Aorta (tissue), 5 donors: Measurements from ENCODE around the gene TUBB3. TPM values are rescaled to one million over a fixed set of nuclear protein-coding genes. Genes with fewer than 3 reads are reported as not detected.

Source experiments
- ATAC-seq: fragments of 200-7000 bp; cut with Tn5 transposase; one replicate; pipeline ENCODE4 v1.9.1; 2022; ENCODE audit warnings: moderate library complexity; ENCODE audit not compliant: low FRiP score
- DNase-seq, 2 donors: peaks; one replicate each; pipeline ENCODE4 v3.0.0-alpha.2; 2020
- H3K27ac ChIP-seq, 2 donors: one replicate each; pipeline ENCODE4 v1.5.1; 2013; ENCODE audit warnings: low read length in 2 of 2, mild to moderate bottlenecking in 2 of 2, moderate library complexity in 2 of 2, control low read depth in 1 of 2, inconsistent platforms in 1 of 2, low read depth in 1 of 2
- H3K27me3 ChIP-seq, 2 donors: one replicate each; pipeline ENCODE4 v1.6.1; 2013; ENCODE audit warnings: control low read depth in 1 of 2, low read length in 1 of 2, mild to moderate bottlenecking in 1 of 2, moderate library complexity in 1 of 2; ENCODE audit not compliant: insufficient read depth in 2 of 2, control insufficient read depth in 1 of 2
- H3K36me3 ChIP-seq, 2 donors: one replicate each; pipeline ENCODE4 v1.6.1; 2013; ENCODE audit warnings: control low read depth in 1 of 2, low read length in 1 of 2, mild to moderate bottlenecking in 1 of 2; ENCODE audit not compliant: insufficient read depth in 2 of 2, control insufficient read depth in 1 of 2
- H3K4me1 ChIP-seq, 2 donors: one replicate each; pipeline ENCODE4 v1.6.1; 2013; ENCODE audit warnings: low read length in 2 of 2, control low read depth in 1 of 2, mild to moderate bottlenecking in 1 of 2, moderate library complexity in 1 of 2; ENCODE audit not compliant: insufficient read depth in 2 of 2, control insufficient read depth in 1 of 2
- H3K4me3 ChIP-seq, 2 donors: one replicate each; pipeline ENCODE4 v1.5.1; 2013; ENCODE audit warnings: low read length in 2 of 2, control low read depth in 1 of 2, mild to moderate bottlenecking in 1 of 2
- H3K9me3 ChIP-seq: one replicate; pipeline ENCODE4 v1.6.1; 2013; ENCODE audit warnings: mild to moderate bottlenecking, low read length; ENCODE audit not compliant: control insufficient read depth
- WGBS, 2 donors: extraction: QIAGEN DNeasy Blood & Tissue Kit; methylation state at CpG; one replicate each; pipeline ENCODE4 v1.1.7; 2013; 5-methylcytosine and 5-hydroxymethylcytosine counted together
- intact Hi-C, 2 donors: fragments of 100-400 bp; cut with DNase I; formaldehyde crosslinking; loops; one replicate each; pipeline versions ENCODE4 v1.14.2 to v1.15.0; 2022
- polyA plus RNA-seq, 2 donors: library from polyadenylated mRNA; stranded (reverse); fragments of 200-250 nt; gene quantifications; one replicate each; pipeline ENCODE4 v1.2.3, GENCODE V29; 2013
- total RNA-seq, 2 donors: library from RNA; stranded (reverse); fragmentation: NEBNext Ultra II Directional; extraction: Animal tissue kit (Norgen Biotek cat#: 25700); gene quantifications; one replicate each; pipeline ENCODE4 v1.2.1, GENCODE V29; 2021
- donor health status: healthy with polysubstance abuse.
- donor health status: Bipolar disorder and iron deficiency.
- donor health status: DM: no; HTN: no; CAD: no.
- donor health status: DM: no; HTN: no; CAD: no.
- donor health status: DM: yes; HTN: yes; CAD: no.

The TUBB3 gene
- total and polyA plus RNA-seq, 4 donors, result 0.38 to 12.5 (median 4.0) TPM

DNA sequence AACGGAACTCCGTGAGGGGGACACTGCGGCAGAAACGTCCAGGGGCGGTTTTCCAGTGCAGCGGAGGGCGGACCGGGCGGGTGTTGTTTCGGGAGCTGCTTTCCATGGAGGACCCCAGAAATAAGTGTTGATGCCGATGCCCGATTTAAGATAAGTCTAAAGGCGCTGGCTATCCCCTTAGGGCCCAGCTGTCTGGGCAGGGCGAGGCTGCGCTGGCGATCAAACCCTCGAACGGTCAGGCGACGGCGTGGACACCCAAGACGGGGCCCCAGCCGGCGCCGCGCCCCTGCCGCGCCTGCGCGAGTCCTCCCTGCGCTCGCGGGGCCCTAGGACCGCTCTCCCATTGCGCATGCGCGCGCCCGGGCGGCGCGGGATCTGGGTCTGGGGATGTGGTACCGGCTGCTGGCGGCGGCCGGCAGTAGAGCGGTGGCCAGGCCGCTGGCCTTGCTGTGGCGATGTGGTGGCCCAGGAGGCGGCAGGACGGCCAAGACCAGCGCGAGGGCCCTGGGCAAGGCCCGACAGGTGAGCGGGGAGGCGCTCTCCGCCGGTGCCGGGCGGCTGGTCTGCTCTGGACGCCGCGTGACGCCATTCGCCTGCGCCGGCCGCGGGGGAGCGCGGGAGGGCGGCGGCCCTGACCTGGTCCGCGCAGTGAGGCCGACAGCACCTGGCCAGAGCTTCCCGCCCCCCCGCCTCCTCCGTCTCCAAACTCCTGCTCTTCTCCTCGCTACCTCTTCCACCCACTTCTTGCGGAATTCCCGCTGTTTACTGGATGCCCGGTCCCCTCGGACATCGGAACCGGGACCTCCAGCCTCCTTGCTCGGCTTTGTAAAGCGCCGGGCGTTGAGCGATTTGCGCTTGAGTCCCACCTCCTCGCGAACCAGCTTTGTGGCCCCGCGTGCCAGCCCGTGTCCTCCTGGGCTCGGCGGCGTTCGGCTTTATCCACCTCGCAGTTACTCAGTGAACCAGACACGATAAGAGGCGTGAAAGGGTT, 49.4 kb downstream of the TUBB3 start:
- DNase-seq, result peak; percentile 94 to 97
- peak; percentile 98 for ATAC-seq
- no peaks in the 10 kb centered on the region for H3K27me3 ChIP-seq
- no peaks in the 10 kb centered on the region for H3K9me3 ChIP-seq
- peak overlapping the region; percentile 19 to 20 for H3K27ac ChIP-seq
- H3K4me1 ChIP-seq, result no peaks in the 10 kb centered on the region
- WGBS, 2 donors, result 0 to 1% methylated on average over 98 to 104 of the region's 104 CpGs
- H3K4me3 ChIP-seq, result peak overlapping the region; percentile 68 to 76
- no peaks in the 10 kb centered on the region for H3K36me3 ChIP-seq
- intact Hi-C loops, result loop anchor here in 1 of 2 donors (10.0 kb wide), 1 partner anchor 98 kb away; the partner anchor contains the start of gene TCF25

GRCh38 chr16:89973235-89973634, 50.1 kb downstream of the TUBB3 start:
- no peaks in the 10 kb centered on the region for H3K4me1 ChIP-seq
- intact Hi-C loops, result loop anchor here in 1 of 2 donors (10.0 kb wide), 1 partner anchor 98 kb away; the partner anchor contains the start of gene TCF25
- peak overlapping the region; percentile 68 to 76 for H3K4me3 ChIP-seq
- H3K27ac ChIP-seq, result no peak overlapping the region
- DNase-seq (no peak), ATAC-seq (no peak)
- H3K36me3 ChIP-seq, result no peaks in the 10 kb centered on the region
- 14% methylated on average over 14 of the region's 14 CpGs for WGBS, 2 donors
- H3K9me3 ChIP-seq, result no peaks in the 10 kb centered on the region
- H3K27me3 ChIP-seq, result no peaks in the 10 kb centered on the region

DNA sequence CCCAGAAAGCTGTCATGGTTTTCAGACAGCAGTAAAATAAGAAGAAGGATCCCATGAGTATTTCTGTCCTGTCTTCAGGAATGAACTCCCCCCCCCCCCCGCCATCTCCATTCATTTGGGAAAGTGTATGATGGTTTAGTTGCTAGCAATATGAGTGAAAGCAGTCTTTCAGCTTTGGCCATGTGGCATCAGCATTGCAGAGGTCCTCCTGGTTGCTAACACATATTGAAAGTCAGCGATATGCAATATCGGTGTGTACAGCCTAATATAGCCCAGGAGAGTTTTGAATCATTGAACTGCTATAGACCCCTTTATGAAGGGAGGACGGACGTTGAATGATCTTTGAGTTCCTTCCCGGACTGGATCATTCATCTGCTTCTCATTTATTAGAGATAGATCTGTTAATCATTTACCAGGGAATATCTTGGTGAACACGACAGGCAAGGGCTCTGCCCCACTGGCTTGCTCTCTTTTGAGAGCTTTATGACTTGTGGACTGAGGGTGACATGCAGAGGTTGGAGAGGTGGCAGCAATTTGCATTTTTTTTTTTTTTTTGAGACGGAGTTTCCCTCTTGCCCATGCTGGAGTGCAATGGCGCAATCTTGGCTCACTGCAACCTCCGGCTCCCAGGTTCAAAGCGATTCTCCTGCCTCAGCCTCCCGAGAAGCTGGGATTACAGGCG, 50.7 kb downstream of the TUBB3 start:
- Histone ChIP-seq H3K27me3 (no peaks in the 10 kb centered on the region), H3K4me3 (peak overlapping the region in 1 of 2 donors; percentile 68), H3K9me3 (no peaks in the 10 kb centered on the region), H3K36me3 (no peaks in the 10 kb centered on the region), H3K27ac (no peak overlapping the region), H3K4me1 (no peaks in the 10 kb centered on the region)
- 94 to 95% methylated on average over 13 of the region's 13 CpGs for WGBS, 2 donors
- ATAC-seq (no peak), DNase-seq (no peak)
- intact Hi-C loops, result loop anchor here in 1 of 2 donors (10.0 kb wide), 1 partner anchor 99 kb away; the partner anchor contains the start of gene TCF25

DNA sequence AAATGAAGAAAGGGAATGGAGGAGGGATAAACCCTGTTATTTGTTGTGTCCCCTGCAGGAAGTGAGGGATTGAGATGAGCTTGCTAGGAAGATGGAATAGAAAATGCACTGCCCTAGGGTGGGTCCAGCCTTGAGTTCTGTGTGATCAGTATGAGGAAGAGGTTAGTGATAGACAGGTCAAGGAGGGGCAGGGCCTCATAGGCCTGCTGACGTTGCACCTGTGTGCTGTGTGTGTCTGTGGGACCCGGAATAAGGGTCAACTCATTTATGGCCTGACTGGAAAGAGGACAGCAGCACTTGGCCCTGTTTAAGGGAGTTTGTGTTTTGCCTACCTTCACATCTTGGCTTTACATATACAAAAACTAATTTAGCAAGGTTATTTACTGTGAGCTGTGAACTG, 51.7 kb downstream of the TUBB3 start:
- H3K4me1 ChIP-seq, result no peaks in the 10 kb centered on the region
- WGBS, 2 donors, result 85 to 93% methylated on average over 2 of the region's 2 CpGs

GRCh38 chr16:89981414-89981813, 58.3 kb downstream of the TUBB3 start:
- H3K36me3 ChIP-seq, result peaks cover 0 to 8% of the 10 kb centered on the region in 2 donors
- no peak overlapping the region for H3K4me3 ChIP-seq
- DNase-seq (no peak), ATAC-seq (no peak)
- H3K27me3 ChIP-seq, result no peaks in the 10 kb centered on the region
- no peaks in the 10 kb centered on the region for H3K4me1 ChIP-seq
- no peaks in the 10 kb centered on the region for H3K9me3 ChIP-seq
- 92 to 93% methylated on average over 8 of the region's 8 CpGs for WGBS, 2 donors
- H3K27ac ChIP-seq, result no peak overlapping the region
- intact Hi-C loops, result no loop called here

More for the DNA sequence above, 51.7 kb downstream of the TUBB3 start:
- no peak overlapping the region for H3K27ac ChIP-seq
- H3K9me3 ChIP-seq, result no peaks in the 10 kb centered on the region
- intact Hi-C loops, result loop anchor here in 1 of 2 donors (10.0 kb wide), 1 partner anchor 100 kb away; the partner anchor contains the start of gene TCF25
- no peak for ATAC-seq
- H3K36me3 ChIP-seq, result no peaks in the 10 kb centered on the region
- no peaks in the 10 kb centered on the region for H3K27me3 ChIP-seq
- no peak overlapping the region for H3K4me3 ChIP-seq
- DNase-seq, result no peak

GRCh38 chr16:89982318-89982717, 59.2 kb downstream of the TUBB3 start:
- ATAC-seq (no peak), DNase-seq (no peak)
- 94% methylated on average over 9 of the region's 9 CpGs for WGBS, 2 donors
- Histone ChIP-seq H3K27me3 (no peaks in the 10 kb centered on the region), H3K4me3 (no peak overlapping the region), H3K36me3 (peaks cover 0 to 8% of the 10 kb centered on the region in 2 donors), H3K27ac (no peak overlapping the region), H3K9me3 (no peaks in the 10 kb centered on the region), H3K4me1 (no peaks in the 10 kb centered on the region)
- intact Hi-C loops, result no loop called here

- DNase-seq (no peak), ATAC-seq (no peak)
- Histone ChIP-seq H3K27ac (no peak overlapping the region), H3K4me3 (no peak overlapping the region), H3K36me3 (peaks cover 0 to 8% of the 10 kb centered on the region in 2 donors), H3K9me3 (no peaks in the 10 kb centered on the region), H3K4me1 (no peaks in the 10 kb centered on the region), H3K27me3 (no peaks in the 10 kb centered on the region)
- 92 to 94% methylated on average over 15 of the region's 15 CpGs for WGBS, 2 donors
- intact Hi-C loops, result no loop called here
These were observed 60.4 kb downstream of the TUBB3 start for GRCh38 chr16:89983536-89983935.

GRCh38 chr16:89984216-89984615, 61.1 kb downstream of the TUBB3 start:
- intact Hi-C loops, result no loop called here
- Histone ChIP-seq H3K4me1 (no peaks in the 10 kb centered on the region), H3K4me3 (no peak overlapping the region), H3K27ac (no peak overlapping the region), H3K9me3 (no peaks in the 10 kb centered on the region), H3K36me3 (peaks cover 0 to 8% of the 10 kb centered on the region in 2 donors), H3K27me3 (no peaks in the 10 kb centered on the region)
- WGBS, 2 donors, result 91 to 93% methylated on average over 7 of the region's 7 CpGs
- ATAC-seq, result no peak
- no peak for DNase-seq
